HepG2 (cell line): ENCODE measurements around the gene BEGAIN. TPM values are rescaled to one million over a fixed set of nuclear protein-coding genes. Genes with fewer than 3 reads are reported as not detected.

Experiments
- ATAC-seq: fragments of 200-7000 bp; cut with Tn5 transposase; 3 replicates; pipeline ENCODE4 v1.9.1; 2020; ENCODE audit warnings: mild to moderate bottlenecking, moderate library complexity
- BruUV-seq: library from RNA; stranded (reverse); fragments of 400-500 nt; replicated peaks from 2 replicates; lab custom pipeline; 2021; lab: Mats Ljungman, UMichigan
- CTCF ChIA-PET: fragments of 300-600 bp; formaldehyde crosslinking; extraction: SDS; loops from one replicate; lab custom pipeline; 2021; ENCODE audit warnings: low total read pairs, inconsistent platforms, low intra/inter-chr PET ratio; lab: Yijun Ruan, JAX
- POLR2A ChIA-PET: fragments of 350-600 bp; sonication (Branson Sonifier 250); formaldehyde crosslinking; loops from one replicate; lab custom pipeline; 2020; ENCODE audit warnings: antibody characterized with exemption, inconsistent platforms; lab: Yijun Ruan, JAX
- DNase-seq: peaks from one replicate; pipeline ENCODE4 v3.0.0-alpha.2; 2015; ENCODE audit warnings: low spot score
- FAIRE-seq: peaks from 3 replicates; lab custom pipeline; 2011; peaks lifted over from hg19 to GRCh38; lab: Jason Lieb, UNC
- H2AFZ ChIP-seq: one replicate; pipeline ENCODE4 v1.6.1; 2011; ENCODE audit warnings: low read length, inconsistent platforms
- H3K27ac ChIP-seq: fragments of 300-600 bp; 3 replicates; pipeline ENCODE4 v1.8.0; 2011; ENCODE audit warnings: mixed run types, mild to moderate bottlenecking, mixed read lengths, low read length, inconsistent platforms; ENCODE audit not compliant: insufficient read depth; ENCODE audit errors: extremely low read length
- H3K27me3 ChIP-seq, 2 experiments: fragments of 200-600 bp in 1 of 2; 2 replicates in 1 of 2; 3 replicates in 1 of 2; pipeline versions ENCODE4 v1.6.0 to v1.8.0; 2011; ENCODE audit warnings: low read length in 2 of 2, mild to moderate bottlenecking in 2 of 2, moderate library complexity in 2 of 2, inconsistent platforms in 1 of 2; ENCODE audit not compliant: insufficient read depth in 2 of 2, control insufficient read depth in 1 of 2
- H3K36me3 ChIP-seq, 2 experiments: fragments of 200-600 bp in 1 of 2; replicated peaks in 1 of 2; 2 replicates in 1 of 2; 3 replicates in 1 of 2; pipeline versions ENCODE4 v1.5.1 to v1.8.0; 2011; ENCODE audit warnings: low read length in 2 of 2, inconsistent platforms in 1 of 2; ENCODE audit not compliant: insufficient read depth in 2 of 2, control insufficient read depth in 1 of 2
- H3K4me1 ChIP-seq: 2 replicates; pipeline ENCODE4 v1.5.1; 2012; ENCODE audit warnings: low read length, inconsistent platforms; ENCODE audit not compliant: insufficient read depth
- H3K4me2 ChIP-seq: 2 replicates; pipeline ENCODE4 v1.6.0; 2011; ENCODE audit warnings: low read depth, low read length, inconsistent platforms
- H3K4me3 ChIP-seq, 3 experiments: fragments of 200-600 bp in 1 of 3; sonication (generic), shearing (Covaris generic) in 1 of 3; replicated peaks in 1 of 3; 2 replicates each; pipeline ENCODE4 v1.5.1; 2011 to 2016; ENCODE audit warnings: low read length in 3 of 3, inconsistent platforms in 2 of 3, low read depth in 2 of 3, mild to moderate bottlenecking in 2 of 3, control low read depth in 1 of 3, mixed read lengths in 1 of 3; ENCODE audit not compliant: insufficient read depth in 1 of 3
- H3K79me2 ChIP-seq: one replicate; pipeline ENCODE4 v1.6.1; 2011; ENCODE audit warnings: low read length, inconsistent platforms; ENCODE audit not compliant: insufficient read depth
- H3K9ac ChIP-seq: 2 replicates; pipeline ENCODE4 v1.6.0; 2011; ENCODE audit warnings: mild to moderate bottlenecking, low read depth, low read length, inconsistent platforms; ENCODE audit not compliant: insufficient read depth
- H3K9me3 ChIP-seq: 2 replicates; pipeline ENCODE4 v1.5.1; 2012; ENCODE audit warnings: mild to moderate bottlenecking, low read length
- H4K20me1 ChIP-seq: 2 replicates; pipeline ENCODE4 v1.6.0; 2011; ENCODE audit warnings: inconsistent platforms, mild to moderate bottlenecking, low read length, moderate library complexity; ENCODE audit not compliant: insufficient read depth
- CHD2 ChIP-seq: IDR thresholded peaks from 2 replicates; pipeline ENCODE4 v1.6.1; 2011; ENCODE audit warnings: low read depth, low read length, improper control_type of control experiment
- PHF21A ChIP-seq: sonication (generic); formaldehyde crosslinking; IDR thresholded peaks from 2 replicates; pipeline ENCODE4 v1.5.0; 2020; ENCODE audit warnings: mild to moderate bottlenecking, missing genetic modification reagents
- ZNF281 ChIP-seq: sonication (generic); formaldehyde crosslinking; IDR thresholded peaks from 2 replicates; pipeline ENCODE4 v1.4.0; 2020; ENCODE audit warnings: missing genetic modification reagents, borderline replicate concordance
- ZNF567 ChIP-seq: sonication (generic); formaldehyde crosslinking; IDR thresholded peaks from 2 replicates; pipeline ENCODE4 v1.8.1; 2023; ENCODE audit warnings: mild to moderate bottlenecking, missing genetic modification reagents, borderline replicate concordance
- ZNF687 ChIP-seq: sonication (generic); formaldehyde crosslinking; IDR thresholded peaks from 2 replicates; pipeline ENCODE4 v1.5.1; 2020; ENCODE audit warnings: mild to moderate bottlenecking, missing genetic modification reagents, moderate library complexity
- ZNF878 ChIP-seq: sonication (generic); formaldehyde crosslinking; IDR thresholded peaks from 2 replicates; pipeline ENCODE4 v1.8.1; 2023; ENCODE audit warnings: mild to moderate bottlenecking, missing genetic modification reagents, moderate library complexity
- WGBS: methylation state at CpG from one replicate; pipeline ENCODE4 v1.1.6; 2017; ENCODE audit warnings: low lambda C conversion rate; 5-methylcytosine and 5-hydroxymethylcytosine counted together
- in situ Hi-C: cut with HindIII; loops from 2 replicates; pipeline ENCODE4 v1.10.0; 2017; ENCODE audit warnings: low pct_unique_long_range_greater_than_20kb; ENCODE audit not compliant: extremely low pct_ligation_motif_present
- intact Hi-C: fragments of 100-400 bp; cut with micrococcal nuclease; formaldehyde crosslinking; loops from one replicate; pipeline ENCODE4 v1.10.0; 2022; ENCODE audit not compliant: unreplicated experiment
- polyA plus RNA-seq, 8 experiments: library from polyadenylated mRNA; depleted of rRNA in 3 of 8; stranded (reverse) in 7 of 8; unstranded in 1 of 8; fragments of >200 nt; fragmentation: Illumina TruSeq in 4 of 8; extraction: Trizol in 4 of 8; gene quantifications; 2 replicates each; pipeline versions ENCODE4 v1.2.1 to v1.2.3, GENCODE V29; 2011 to 2016; ENCODE audit warnings: low read depth in 4 of 8, missing spikeins in 1 of 8, mixed read lengths in 1 of 8; ENCODE audit not compliant: insufficient read depth in 1 of 8
- total RNA-seq, 5 experiments: library from RNA; depleted of rRNA; stranded (reverse); fragments of >200 nt; fragmentation: Illumina TruSeq; extraction: Trizol; gene quantifications; 2 replicates each; pipeline ENCODE4 v1.2.3, GENCODE V29; 2016; ENCODE audit warnings: low read depth in 1 of 5

The BEGAIN gene
- total and polyA plus RNA-seq, 2 of the 13 experiments (the other 11 are each of a cell fraction or from before 2014, with no cell fraction given), result not detected

- no peaks in the 10 kb centered on the region for H4K20me1 ChIP-seq
- no peak overlapping the region for H2AFZ ChIP-seq
- peaks cover 21% of the 10 kb centered on the region for H3K4me1 ChIP-seq
- FAIRE-seq (no peak), ATAC-seq (peak; percentile 42), DNase-seq (no peak)
- no peaks in the 10 kb centered on the region for H3K9me3 ChIP-seq
- intact Hi-C loops, result no loop called here
- 0% methylated on average over 5 of the region's 13 CpGs for WGBS
- no peak overlapping the region for H3K27ac ChIP-seq
- peak overlapping the region; percentile 18 for H3K4me2 ChIP-seq
- peaks cover 0 to 4% of the 10 kb centered on the region in 2 experiments; a peak in 1 of 5 replicates for H3K27me3 ChIP-seq
- no TSS peak for BruUV-seq
- no peaks in the 10 kb centered on the region for H3K36me3 ChIP-seq
- TF ChIP-seq CHD2, result peak; percentile 80
- TF ChIP-seq ZNF878 (CRISPR knock-in tag), result no peak
- peak; percentile 16; the same call in 1 of the 2 replicates for TF ChIP-seq ZNF687 (CRISPR knock-in tag)
- no peak for TF ChIP-seq ZNF567 (CRISPR knock-in tag)
- 0 out of 2 replicates have a peak, but pooled peaks have one; percentile 11 for TF ChIP-seq ZNF281 (CRISPR knock-in tag)
- 0 out of 2 replicates have a peak, but pooled peaks have one; percentile 23 for TF ChIP-seq PHF21A (CRISPR knock-in tag)
- in situ Hi-C loops, result loop anchor here (5.0 kb wide), 1 partner anchor 108 kb away; no protein-coding TSS in a partner anchor
- CTCF ChIA-PET, result no interaction called here
- POLR2A ChIA-PET, result no interaction called here
- H3K9ac ChIP-seq, result no peak overlapping the region
- H3K79me2 ChIP-seq, result no peaks in the 10 kb centered on the region
- H3K4me3 ChIP-seq, result no peak overlapping the region
Observed at GRCh38 chr14:100534528-100535286, 52.5 kb downstream of the BEGAIN start.
